ENCODE data around the gene NEUROD2.

DNA sequence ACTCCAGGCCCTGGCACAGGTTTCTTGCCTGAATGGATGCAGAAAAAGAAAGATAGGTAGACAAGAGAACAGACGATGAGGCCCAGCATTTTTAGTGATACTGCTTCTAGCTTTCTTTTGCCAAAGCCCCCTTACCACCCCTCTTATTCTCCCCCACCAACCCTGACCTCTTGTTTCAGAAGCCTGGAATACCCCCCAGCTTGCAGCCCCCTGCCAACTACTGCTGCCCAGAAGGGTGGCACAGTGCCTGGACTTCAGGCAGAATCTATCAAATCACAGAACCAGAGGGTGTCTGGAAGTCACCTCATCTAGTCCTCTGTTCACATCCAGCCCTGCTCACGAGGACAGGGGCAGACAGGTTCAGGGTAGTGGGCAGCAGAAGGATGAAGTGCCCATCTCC is 35.6 kb downstream of the NEUROD2 start:
- TF ChIP-seq POLR2A (IDR thresholded peaks at IDR 0.05) = no peak
- TF ChIP-seq, protein P1, sequence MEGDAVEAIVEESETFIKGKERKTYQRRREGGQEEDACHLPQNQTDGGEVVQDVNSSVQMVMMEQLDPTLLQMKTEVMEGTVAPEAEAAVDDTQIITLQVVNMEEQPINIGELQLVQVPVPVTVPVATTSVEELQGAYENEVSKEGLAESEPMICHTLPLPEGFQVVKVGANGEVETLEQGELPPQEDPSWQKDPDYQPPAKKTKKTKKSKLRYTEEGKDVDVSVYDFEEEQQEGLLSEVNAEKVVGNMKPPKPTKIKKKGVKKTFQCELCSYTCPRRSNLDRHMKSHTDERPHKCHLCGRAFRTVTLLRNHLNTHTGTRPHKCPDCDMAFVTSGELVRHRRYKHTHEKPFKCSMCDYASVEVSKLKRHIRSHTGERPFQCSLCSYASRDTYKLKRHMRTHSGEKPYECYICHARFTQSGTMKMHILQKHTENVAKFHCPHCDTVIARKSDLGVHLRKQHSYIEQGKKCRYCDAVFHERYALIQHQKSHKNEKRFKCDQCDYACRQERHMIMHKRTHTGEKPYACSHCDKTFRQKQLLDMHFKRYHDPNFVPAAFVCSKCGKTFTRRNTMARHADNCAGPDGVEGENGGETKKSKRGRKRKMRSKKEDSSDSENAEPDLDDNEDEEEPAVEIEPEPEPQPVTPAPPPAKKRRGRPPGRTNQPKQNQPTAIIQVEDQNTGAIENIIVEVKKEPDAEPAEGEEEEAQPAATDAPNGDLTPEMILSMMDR (IDR thresholded peaks at IDR 0.05) = no peak

Data from thyroid gland (tissue), 4 donors.